ENCODE measurements around the gene KLHL24.

DNA sequence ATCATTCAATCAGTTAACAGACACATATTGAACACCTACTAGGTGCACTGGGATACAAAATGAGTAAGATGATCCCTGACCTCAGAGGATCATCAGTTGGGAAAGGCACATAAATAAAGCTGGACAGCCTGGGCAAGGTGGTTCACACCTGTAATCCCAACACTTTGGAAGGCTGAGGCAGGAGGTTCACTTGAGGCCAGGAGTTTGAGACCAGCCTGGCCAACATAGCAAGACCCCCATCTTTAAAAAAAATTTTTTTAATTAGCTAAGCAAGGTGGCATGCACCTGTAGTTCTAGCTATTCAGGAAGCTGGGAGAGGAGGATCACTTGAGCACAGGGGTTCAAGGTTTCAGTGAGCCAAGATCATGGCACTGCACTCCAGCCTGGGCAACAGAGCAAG lies 3.7 kb upstream of the KLHL24 start:
- TF ChIP-seq POLR2A (IDR thresholded peaks at IDR 0.05; ENCODE audit: low read length) (no peak), GATA1 (IDR thresholded peaks at IDR 0.05; ENCODE audit: low read depth, low read length) (no peak)
